ENCODE results near the gene ADGRG1. TPM values are rescaled to one million over a fixed set of nuclear protein-coding genes. Genes with fewer than 3 reads are reported as not detected.

Gene ADGRG1
- polyA plus RNA-seq, 1 of the 3 experiments (the other 2 are of a cell fraction) = 7.4 TPM

GRCh38 chr16:57661936-57662906 lies 33.8 kb downstream of the ADGRG1 start:
- H3K9ac ChIP-seq = no peak overlapping the region
- no peaks in the 10 kb centered on the region for H3K9me3 ChIP-seq
- ChIA-PET POLR2A (no interaction called here), CTCF (interaction anchor here (0.7 to 2.8 kb wide), 3 partner anchors 13 to 86 kb away, joined by 3 to 17 read pairs (median 4); no protein-coding TSS in a partner anchor)
- H3K4me1 ChIP-seq (ENCODE audit: control insufficient read depth in 1 of 2, insufficient read depth in 2 of 2, low read depth in 1 of 2, low read length in 1 of 2) = peaks cover 0 to under 1% of the 10 kb centered on the region in 2 experiments; a peak in 1 of 4 replicates
- no peaks in the 10 kb centered on the region for H3K36me3 ChIP-seq (replicated peaks in 1 of 2; ENCODE audit: control insufficient read depth in 1 of 2, insufficient read depth in 2 of 2, low read length in 1 of 2)
- no peak overlapping the region for H2AFZ ChIP-seq (ENCODE audit: low read depth)
- no peak overlapping the region for H3K27ac ChIP-seq (ENCODE audit: low read depth in 2 of 2, low read length in 1 of 2)
- H3K79me2 ChIP-seq (ENCODE audit: insufficient read depth) = no peaks in the 10 kb centered on the region
- H3K4me3 ChIP-seq (ENCODE audit: low read depth in 2 of 2, low read length in 1 of 2) = no peak overlapping the region
- no peak for TF ChIP-seq FOXJ3 (CRISPR knock-in tag; IDR thresholded peaks at IDR 0.05)
- no peak for TF ChIP-seq CHD2 (IDR thresholded peaks at IDR 0.05; ENCODE audit: low read length, partially characterized antibody)
- no peak for TF ChIP-seq NFIC (IDR thresholded peaks at IDR 0.05; ENCODE audit: borderline replicate concordance)
- no peak for TF ChIP-seq FOSL2 (IDR thresholded peaks at IDR 0.05; ENCODE audit: borderline replicate concordance, low read depth)
- no peak for TF ChIP-seq SMC3 (IDR thresholded peaks at IDR 0.05; ENCODE audit: low read depth, low read length)
- TF ChIP-seq ZBTB33 (IDR thresholded peaks at IDR 0.05; ENCODE audit: borderline replicate concordance, low read depth) = no peak
- TF ChIP-seq RXRA (IDR thresholded peaks at IDR 0.05; ENCODE audit: borderline replicate concordance, low read depth) = no peak
- TF ChIP-seq REST (IDR thresholded peaks at IDR 0.05; ENCODE audit: low read depth, low read length) = no peak
- no peak for TF ChIP-seq MXI1 (IDR thresholded peaks at IDR 0.05; ENCODE audit: low read depth, low read length)
- TF ChIP-seq RAD21 (IDR thresholded peaks at IDR 0.05; ENCODE audit: low read length) = no peak
- no peak for TF ChIP-seq JUND (IDR thresholded peaks at IDR 0.05)
- no peak for TF ChIP-seq FOXM1 (IDR thresholded peaks at IDR 0.05; ENCODE audit: low read depth)
- TF ChIP-seq TCF12 (IDR thresholded peaks at IDR 0.05) = no peak
- no peak for TF ChIP-seq RCOR1 (IDR thresholded peaks at IDR 0.05; ENCODE audit: low read length)
- TF ChIP-seq SIN3A (IDR thresholded peaks at IDR 0.05; ENCODE audit: borderline replicate concordance, low read depth, low read length) = no peak
- no peak for TF ChIP-seq TAF1 (IDR thresholded peaks at IDR 0.05; ENCODE audit: borderline replicate concordance, low read depth, low read length)
- TF ChIP-seq IRF3 (IDR thresholded peaks at IDR 0.05; ENCODE audit: low read depth, low read length) = no peak
- no peak overlapping the region for H3K4me2 ChIP-seq
- H3K9me2 ChIP-seq = no peaks in the 10 kb centered on the region
- 85% methylated on average over 18 of the region's 20 CpGs for WGBS (ENCODE audit: low lambda C conversion rate)
- no peaks in the 10 kb centered on the region for H3K27me3 ChIP-seq (ENCODE audit: insufficient read depth)
- no peaks in the 10 kb centered on the region for H4K20me1 ChIP-seq (ENCODE audit: insufficient read depth)
- H3F3A ChIP-seq (replicated peaks; ENCODE audit: insufficient read depth) = no peaks in the 10 kb centered on the region
- no peak for DNase-seq
